ENCODE results near the gene RPH3AL. TPM values are rescaled to one million over a fixed set of nuclear protein-coding genes. Genes with fewer than 3 reads are reported as not detected.
"Not testable (repeated sequence)": the region's sequence is repeated elsewhere in the genome, so short reads cannot be mapped to it uniquely, and the experiment has no call there.

The RPH3AL gene
- total RNA-seq, 1 donor from 2014 or later = 16.9 TPM

DNA sequence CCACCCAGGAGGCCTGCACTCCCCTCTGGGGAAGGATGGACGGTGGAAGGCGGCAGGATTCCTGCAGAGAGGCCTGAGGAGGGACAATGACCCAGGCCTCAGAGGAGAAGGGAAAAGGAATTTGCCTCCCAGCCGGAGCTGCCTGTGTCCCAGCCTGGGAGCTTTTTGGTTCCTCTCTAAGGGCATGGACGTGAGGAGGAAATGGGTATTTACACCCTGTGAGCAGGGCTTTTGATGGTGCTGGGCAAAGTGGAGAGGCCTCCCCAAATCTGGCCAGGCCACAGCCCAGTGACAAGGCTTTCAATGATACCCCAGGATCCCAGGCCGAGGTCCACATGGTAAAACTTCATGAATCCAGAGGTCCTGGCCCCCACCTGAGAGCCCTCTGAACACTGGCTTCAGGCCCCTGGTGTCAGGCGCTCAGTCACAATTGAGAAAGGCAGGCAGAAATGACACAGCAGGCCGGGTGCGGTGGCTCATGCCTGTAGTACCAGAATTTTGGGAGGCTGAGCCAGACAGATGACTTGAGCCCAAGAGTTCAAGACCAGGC lies 115.1 kb downstream of the RPH3AL start:
- DNase-seq = no peak

DNA sequence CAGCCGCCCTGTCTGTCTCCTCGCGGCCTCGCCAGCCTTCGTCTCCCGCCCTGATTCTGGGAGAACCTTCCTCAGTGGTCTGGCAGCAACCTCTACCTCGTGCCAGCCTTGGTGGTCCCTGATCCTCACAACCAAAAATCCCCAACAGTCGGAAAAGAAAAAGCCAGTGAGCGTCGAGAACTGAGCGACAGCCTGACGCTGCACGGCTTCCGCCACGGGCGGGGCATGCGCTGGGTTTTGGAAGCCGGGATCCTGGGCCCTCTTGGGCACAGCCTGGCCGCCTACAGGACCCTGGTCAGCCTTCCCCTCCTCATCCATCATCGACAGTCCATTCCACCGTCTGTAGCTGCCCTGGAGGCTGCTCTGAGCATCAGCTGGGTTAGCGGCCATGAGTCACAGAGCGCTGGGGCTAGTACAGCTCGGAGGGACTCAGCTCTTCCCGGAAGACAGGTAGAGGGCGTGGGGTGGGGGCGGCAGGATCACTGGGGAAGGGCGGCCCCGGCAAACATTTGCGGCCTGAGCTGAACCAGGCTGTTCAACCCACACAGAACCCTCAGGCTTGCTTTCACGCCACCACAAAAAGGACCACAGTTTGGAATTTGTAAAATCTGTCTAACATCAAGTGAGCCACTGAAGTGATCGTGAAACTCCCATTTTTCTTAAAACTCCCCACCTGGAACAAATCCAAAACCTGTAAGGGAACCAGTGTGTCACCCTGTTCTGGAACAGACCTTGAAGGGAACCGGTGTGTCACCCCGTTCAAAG lies 115.8 kb downstream of the RPH3AL start:
- DNase-seq = no peak

- DNase-seq = no peak
These were observed 116.6 kb downstream of the RPH3AL start for GRCh38 chr17:235831-236640.

DNA sequence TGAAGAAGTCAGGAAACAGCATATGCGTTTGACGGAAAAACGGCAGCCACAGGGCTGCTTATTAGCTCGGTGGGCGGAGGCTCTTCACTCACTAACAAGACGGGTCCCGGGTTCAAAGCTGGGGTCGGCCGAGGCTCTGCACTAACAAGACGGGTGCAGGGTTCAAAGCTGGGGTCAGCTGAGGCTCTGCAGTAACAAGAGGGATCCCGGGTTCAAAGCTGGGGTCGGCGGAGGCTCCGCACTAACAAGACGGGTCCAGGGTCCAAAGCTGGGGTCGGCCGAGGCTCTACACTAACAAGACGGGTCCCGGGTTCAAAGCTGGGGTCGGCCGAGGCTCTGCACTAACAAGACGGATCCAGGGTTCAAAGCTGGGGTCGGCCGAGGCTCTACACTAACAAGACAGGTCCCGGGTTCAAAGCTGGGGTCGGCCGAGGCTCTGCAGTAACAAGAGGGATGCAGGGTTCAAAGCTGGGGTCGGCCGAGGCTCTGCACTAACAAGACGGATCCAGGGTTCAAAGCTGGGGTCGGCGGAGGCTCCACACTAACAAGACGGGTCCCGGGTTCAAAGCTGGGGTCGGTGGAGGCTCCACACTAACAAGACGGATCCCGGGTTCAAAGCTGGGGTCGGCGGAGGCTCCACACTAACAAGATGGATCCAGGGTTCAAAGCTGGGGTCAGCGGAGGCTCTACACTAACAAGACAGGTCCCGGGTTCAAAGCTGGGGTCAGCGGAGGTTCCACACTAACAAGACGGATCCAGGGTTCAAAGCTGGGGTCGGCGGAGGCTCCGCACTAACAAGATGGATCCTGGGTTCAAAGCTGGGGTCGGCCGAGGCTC lies 117.4 kb downstream of the RPH3AL start:
- DNase-seq = not testable (repeated sequence)

GRCh38 chr17:234163-234993 lies 118.2 kb downstream of the RPH3AL start:
- DNase-seq = peak; percentile 41

- no peak for DNase-seq
These were observed 119.1 kb downstream of the RPH3AL start for GRCh38 chr17:233473-233941.

- no peak for DNase-seq
These were observed 120.4 kb downstream of the RPH3AL start for GRCh38 chr17:231966-232807.

DNA sequence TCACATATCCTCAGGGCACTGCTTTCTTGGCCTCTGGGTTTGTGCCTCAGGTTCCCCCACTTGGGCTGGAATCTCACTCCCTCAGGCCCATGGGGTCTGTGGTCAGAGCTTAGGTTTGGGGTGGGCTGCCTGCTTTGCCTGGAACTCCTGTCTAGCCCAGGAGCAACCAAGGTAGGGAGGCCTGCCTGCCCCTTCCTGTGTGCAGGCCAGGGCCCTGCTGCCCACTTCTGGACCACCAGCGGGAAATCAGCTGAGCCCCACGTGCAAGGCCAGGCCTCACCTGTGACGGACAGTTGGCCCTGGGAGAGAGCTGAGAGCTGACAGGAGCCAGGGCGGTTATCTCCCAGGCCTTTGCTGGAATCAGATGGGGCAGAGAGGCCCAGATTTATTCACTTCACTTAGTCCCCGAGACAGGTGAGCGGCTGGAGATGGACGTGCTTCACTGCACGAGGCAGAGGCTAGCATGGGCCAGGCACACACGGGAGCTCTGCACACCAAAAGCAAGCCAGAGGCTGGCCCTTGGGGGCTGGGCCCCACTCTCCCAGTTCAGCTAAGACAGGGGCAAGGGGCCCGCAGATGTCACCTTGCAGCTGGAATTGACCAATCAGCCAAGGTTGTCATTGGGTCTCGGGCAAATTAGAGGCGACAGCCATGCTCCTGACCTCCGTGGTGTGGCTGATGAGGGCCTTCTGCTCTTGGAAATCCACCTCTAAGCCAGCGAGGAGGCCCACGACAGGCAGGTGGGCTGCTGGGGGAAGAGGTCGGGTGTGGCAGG lies 121.2 kb downstream of the RPH3AL start:
- DNase-seq = no peak

GRCh38 chr17:230395-230770 lies 122.2 kb downstream of the RPH3AL start:
- DNase-seq = no peak

- no peak for DNase-seq
These were observed 122.8 kb downstream of the RPH3AL start for GRCh38 chr17:229709-230394.

- no peak for DNase-seq
These were observed 123.5 kb downstream of the RPH3AL start for GRCh38 chr17:228951-229708.

DNA sequence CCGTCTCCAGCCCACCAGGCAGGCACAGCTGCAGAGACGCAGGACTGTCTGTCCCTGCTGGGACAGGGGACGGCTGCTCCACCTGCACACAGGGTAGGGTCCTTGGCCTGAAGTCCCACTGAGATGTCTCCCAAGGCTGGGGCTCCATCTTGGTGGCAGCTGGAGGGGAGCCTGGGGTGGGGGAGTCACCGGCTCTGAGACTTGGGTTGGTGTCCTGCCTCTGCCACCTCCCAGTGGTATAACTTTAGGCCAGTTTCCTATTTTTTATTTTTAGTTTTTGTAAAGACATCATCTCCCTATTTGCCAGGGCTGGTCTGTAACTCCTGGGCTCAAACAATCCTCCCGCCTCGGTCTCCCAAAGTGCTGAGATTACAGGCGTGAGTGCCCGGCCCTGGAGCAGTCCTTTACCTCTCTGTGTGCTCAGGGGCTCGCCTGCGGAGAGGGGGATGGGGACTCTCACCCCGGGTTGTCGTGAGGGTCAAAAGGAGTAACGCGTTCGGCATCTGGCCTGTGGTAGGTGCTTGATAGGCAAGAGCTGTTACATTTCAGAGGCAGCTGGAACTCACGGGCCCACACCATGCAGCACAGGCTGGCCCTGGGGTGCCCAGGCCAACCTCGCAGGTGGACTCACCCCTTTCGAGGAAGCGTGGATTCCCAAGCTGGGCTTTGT lies 124.5 kb downstream of the RPH3AL start:
- no peak for DNase-seq

DNA sequence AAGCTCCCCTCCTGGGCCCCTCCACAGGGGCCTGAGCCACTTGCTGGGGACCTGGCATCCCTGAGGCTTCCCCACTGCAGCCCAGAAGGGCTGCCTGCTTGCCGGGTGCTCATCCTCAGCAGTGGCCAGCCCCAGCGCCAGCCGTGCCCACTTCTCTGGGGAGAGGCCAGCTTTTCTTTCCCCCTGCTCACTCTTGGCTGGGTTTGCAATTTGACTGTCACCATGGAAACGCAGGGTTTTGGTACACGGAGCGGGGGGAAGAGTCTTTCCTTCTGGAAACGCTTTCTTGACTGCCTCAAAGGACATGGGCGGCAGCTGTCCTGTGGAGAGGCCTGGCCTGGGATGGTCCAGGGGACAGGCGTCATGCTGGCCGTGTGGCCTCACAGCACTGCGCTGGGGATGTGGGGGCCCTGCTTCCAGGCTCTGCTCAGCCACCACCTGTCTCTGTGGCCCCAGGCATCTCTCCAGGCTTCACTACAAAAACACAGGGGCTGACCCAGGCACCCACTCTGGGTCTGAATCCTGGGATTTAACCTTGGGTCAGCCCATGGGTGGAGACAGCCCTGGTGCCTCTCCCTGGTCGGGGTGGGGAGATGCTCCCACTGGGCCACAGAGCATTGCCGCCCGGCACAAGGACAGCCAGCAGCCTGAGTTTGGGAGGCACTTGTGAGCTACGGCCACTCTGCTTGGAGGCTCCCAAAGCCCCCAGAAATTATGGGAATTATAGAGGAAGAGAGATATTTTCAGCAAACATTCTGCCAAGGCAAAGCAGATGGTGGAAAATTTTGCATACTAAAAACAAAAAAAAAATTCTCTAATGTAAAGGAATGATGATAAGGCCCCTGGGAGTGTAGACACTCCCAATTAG lies 125.3 kb downstream of the RPH3AL start:
- DNase-seq = peak; percentile 91

- peak; percentile 69 for DNase-seq
These were observed 126.2 kb downstream of the RPH3AL start for GRCh38 chr17:226108-227077.

DNA sequence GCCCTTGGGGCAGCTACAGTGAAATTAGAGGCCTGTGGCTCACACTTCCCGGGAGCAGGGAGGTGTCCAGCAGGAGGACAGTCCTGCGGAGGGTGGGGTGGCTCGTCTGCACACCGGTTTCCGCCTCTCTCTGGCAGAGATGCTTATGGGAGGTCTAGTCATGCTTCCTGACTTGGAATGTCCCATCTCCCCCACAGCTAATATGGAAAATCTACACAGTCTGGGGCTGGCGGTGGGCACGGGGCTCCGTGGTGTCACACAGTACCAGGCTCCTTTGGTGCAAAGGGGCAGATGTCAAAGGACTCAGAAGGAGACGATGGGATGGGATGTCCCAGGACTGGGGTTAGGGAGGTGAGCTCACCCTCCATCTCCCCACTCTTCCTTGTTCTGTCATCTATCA lies 127.1 kb downstream of the RPH3AL start:
- no peak for DNase-seq
